A673 (cell line): ENCODE results near the gene HNF1B.

Experiments used
- CTCF ChIP-seq: fragments of 300-800, 200-600 bp; sonication (generic); conservative IDR thresholded peaks from 2 replicates; pipeline ENCODE4 v1.5.1; 2017; ENCODE audit warnings: low read depth, mild to moderate bottlenecking, antibody characterized with exemption, low read length, moderate library complexity, mixed read lengths
- EZH2 ChIP-seq: fragments of 200-600 bp; sonication (generic); IDR thresholded peaks from 2 replicates; pipeline ENCODE4 v1.6.1; 2017; ENCODE audit warnings: borderline replicate concordance, low read depth, mild to moderate bottlenecking, mixed read lengths, antibody characterized with exemption, low read length; ENCODE audit not compliant: poor library complexity, severe bottlenecking

- TF ChIP-seq EZH2 (no peak), CTCF (no peak)
These were observed 72.2 kb downstream of the HNF1B start for GRCh38 chr17:37672548-37673078.
